Mammary epithelial cell (primary cell): Measurements from ENCODE around the gene RAB8A.

Source experiments
- EZH2 ChIP-seq: IDR thresholded peaks from 2 replicates; pipeline ENCODE4 v1.6.1; 2012; ENCODE audit warnings: low read length, inconsistent platforms, borderline replicate concordance
- TF ChIP-seq, protein P1 (sequence below), 2 donors: IDR thresholded peaks in 1 of 2; conservative IDR thresholded peaks in 1 of 2; 2 replicates each; pipeline ENCODE4 v1.5.1; 2011 to 2012; ENCODE audit warnings: inconsistent platforms in 2 of 2, low read length in 2 of 2, mild to moderate bottlenecking in 2 of 2, control low read depth in 1 of 2, low read depth in 1 of 2; ENCODE audit not compliant: insufficient read depth in 1 of 2; ENCODE audit errors: extremely low read depth in 1 of 2

GRCh38 chr19:16159655-16160054 lies 48.0 kb downstream of the RAB8A start:
- TF ChIP-seq, protein P1, sequence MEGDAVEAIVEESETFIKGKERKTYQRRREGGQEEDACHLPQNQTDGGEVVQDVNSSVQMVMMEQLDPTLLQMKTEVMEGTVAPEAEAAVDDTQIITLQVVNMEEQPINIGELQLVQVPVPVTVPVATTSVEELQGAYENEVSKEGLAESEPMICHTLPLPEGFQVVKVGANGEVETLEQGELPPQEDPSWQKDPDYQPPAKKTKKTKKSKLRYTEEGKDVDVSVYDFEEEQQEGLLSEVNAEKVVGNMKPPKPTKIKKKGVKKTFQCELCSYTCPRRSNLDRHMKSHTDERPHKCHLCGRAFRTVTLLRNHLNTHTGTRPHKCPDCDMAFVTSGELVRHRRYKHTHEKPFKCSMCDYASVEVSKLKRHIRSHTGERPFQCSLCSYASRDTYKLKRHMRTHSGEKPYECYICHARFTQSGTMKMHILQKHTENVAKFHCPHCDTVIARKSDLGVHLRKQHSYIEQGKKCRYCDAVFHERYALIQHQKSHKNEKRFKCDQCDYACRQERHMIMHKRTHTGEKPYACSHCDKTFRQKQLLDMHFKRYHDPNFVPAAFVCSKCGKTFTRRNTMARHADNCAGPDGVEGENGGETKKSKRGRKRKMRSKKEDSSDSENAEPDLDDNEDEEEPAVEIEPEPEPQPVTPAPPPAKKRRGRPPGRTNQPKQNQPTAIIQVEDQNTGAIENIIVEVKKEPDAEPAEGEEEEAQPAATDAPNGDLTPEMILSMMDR (conservative IDR thresholded peaks at IDR 0.05 in 1 of 2, IDR thresholded peaks at IDR 0.05 in 1 of 2; ENCODE audit: extremely low read depth in 1 of 2, insufficient read depth in 1 of 2, low read depth in 1 of 2, low read length in 2 of 2): no peak
- no peak for TF ChIP-seq EZH2
